ENCODE data around the gene PCBP3.
A peak's percentile ranks its signal among the peaks of the same experiment; 100 is the strongest.

PCBP3 gene

DNA sequence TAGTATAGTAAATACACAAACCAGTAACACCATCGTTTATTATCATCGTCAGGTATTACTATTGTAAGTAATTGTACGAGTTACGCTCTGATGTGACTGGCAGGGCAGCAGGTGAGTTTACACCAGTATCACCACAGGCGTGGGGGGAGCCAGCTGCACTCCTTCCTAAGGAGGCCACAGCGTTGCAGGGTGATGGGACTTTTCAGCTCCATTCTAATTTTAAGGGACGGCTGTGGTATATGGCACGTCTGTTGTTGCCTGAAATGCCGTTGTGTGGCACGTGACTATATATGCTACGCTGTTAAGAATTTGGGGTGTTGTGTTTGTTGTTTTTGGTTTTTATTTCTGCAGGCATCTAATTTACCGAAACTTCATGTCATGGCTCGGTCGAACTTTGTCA, 173.3 kb downstream of the PCBP3 start:
- no peak for TF ChIP-seq YY1 (IDR thresholded peaks at IDR 0.05; ENCODE audit: insufficient read depth, insufficient read length)
- no peak for TF ChIP-seq ZNF274 (IDR thresholded peaks at IDR 0.05; ENCODE audit: low read depth, low read length)
- no peak for TF ChIP-seq SUZ12 (IDR thresholded peaks at IDR 0.05; ENCODE audit: extremely low read depth, insufficient read depth, insufficient read length)
- Histone ChIP-seq H3K4me1 (ENCODE audit: insufficient read depth, insufficient read length) (peaks cover 15% of the 10 kb centered on the region), H3K9ac (ENCODE audit: insufficient read length, low read depth) (no peak overlapping the region), H3K36me3 (ENCODE audit: insufficient read depth, insufficient read length, low read length) (no peaks in the 10 kb centered on the region), H3K4me3 (ENCODE audit: insufficient read length, low read depth) (no peak overlapping the region), H3K9me3 (ENCODE audit: insufficient read depth, low read length) (no peaks in the 10 kb centered on the region), H3K27me3 (ENCODE audit: insufficient read depth, insufficient read length) (peaks cover 3% of the 10 kb centered on the region)
- DNase-seq (ENCODE audit: low read depth, low spot score), result no peak

- Histone ChIP-seq H3K36me3 (ENCODE audit: insufficient read depth, insufficient read length, low read length) (no peaks in the 10 kb centered on the region), H3K9me3 (ENCODE audit: insufficient read depth, low read length) (no peaks in the 10 kb centered on the region), H3K4me3 (ENCODE audit: insufficient read length, low read depth) (no peak overlapping the region), H3K4me1 (ENCODE audit: insufficient read depth, insufficient read length) (peaks cover 15% of the 10 kb centered on the region), H3K9ac (ENCODE audit: insufficient read length, low read depth) (no peak overlapping the region), H3K27me3 (ENCODE audit: insufficient read depth, insufficient read length) (peaks cover 6% of the 10 kb centered on the region)
- no peak for DNase-seq (ENCODE audit: low read depth, low spot score)
- TF ChIP-seq ZNF274 (IDR thresholded peaks at IDR 0.05; ENCODE audit: low read depth, low read length), result no peak
- no peak for TF ChIP-seq SUZ12 (IDR thresholded peaks at IDR 0.05; ENCODE audit: extremely low read depth, insufficient read depth, insufficient read length)
- TF ChIP-seq YY1 (IDR thresholded peaks at IDR 0.05; ENCODE audit: insufficient read depth, insufficient read length), result no peak
Observed at GRCh38 chr21:45817345-45817744, 173.8 kb downstream of the PCBP3 start.

DNA sequence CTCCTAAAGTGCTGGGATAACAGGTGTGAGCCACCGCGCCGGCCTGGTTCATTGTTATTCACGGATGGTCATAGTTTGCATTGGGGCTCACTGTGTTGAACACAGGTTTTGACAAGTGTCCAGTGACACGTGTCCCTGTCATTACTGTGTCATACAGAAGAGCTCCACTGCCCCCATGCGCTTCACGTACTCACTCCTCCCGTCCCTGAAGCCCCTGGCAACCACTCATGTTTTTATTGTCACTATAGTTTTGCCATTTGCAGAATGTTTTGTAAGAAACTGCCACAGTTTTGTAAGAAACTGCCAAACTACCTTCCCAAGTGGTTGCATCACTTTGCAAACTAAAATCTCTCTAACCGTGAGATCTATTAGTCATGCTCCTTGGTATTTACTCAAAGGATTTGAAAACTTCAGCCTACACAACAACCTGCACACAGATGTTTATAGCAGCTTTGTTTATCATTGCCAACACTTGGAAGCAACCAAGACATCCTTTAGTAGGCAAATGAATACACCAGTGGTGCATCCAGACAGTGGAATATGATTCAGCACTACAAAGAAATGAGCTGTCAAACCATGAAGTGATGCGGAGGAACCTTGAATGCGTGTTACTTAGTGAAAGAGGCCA, 174.9 kb downstream of the PCBP3 start:
- Histone ChIP-seq H3K36me3 (ENCODE audit: insufficient read depth, insufficient read length, low read length) (no peaks in the 10 kb centered on the region), H3K27me3 (ENCODE audit: insufficient read depth, insufficient read length) (peaks cover 6% of the 10 kb centered on the region), H3K9me3 (ENCODE audit: insufficient read depth, low read length) (no peaks in the 10 kb centered on the region), H3K4me3 (ENCODE audit: insufficient read length, low read depth) (no peak overlapping the region), H3K4me1 (ENCODE audit: insufficient read depth, insufficient read length) (peaks cover 15% of the 10 kb centered on the region), H3K9ac (ENCODE audit: insufficient read length, low read depth) (no peak overlapping the region)
- TF ChIP-seq YY1 (IDR thresholded peaks at IDR 0.05; ENCODE audit: insufficient read depth, insufficient read length) (no peak), SUZ12 (IDR thresholded peaks at IDR 0.05; ENCODE audit: extremely low read depth, insufficient read depth, insufficient read length) (no peak), ZNF274 (IDR thresholded peaks at IDR 0.05; ENCODE audit: low read depth, low read length) (no peak)
- no peak for DNase-seq (ENCODE audit: low read depth, low spot score)

DNA sequence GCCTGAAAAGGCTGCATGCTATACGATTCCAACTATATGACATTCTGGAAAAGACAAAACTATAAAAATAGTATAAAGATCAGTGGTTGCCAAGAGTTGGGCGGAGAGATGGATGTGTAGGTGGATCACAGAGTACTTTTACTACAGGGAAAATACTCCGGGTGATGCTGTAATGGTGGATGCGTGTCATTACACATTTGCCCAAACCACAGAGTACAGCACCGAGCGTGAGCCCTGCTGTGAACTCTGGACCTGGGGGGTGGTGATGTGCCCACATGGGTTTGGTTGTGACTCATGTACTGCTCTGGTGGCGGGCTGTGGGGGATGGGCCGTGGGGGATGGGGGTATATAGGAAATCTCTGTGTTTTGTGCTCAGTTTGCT, 175.4 kb downstream of the PCBP3 start:
- Histone ChIP-seq H3K4me3 (ENCODE audit: insufficient read length, low read depth) (no peak overlapping the region), H3K9ac (ENCODE audit: insufficient read length, low read depth) (no peak overlapping the region), H3K27me3 (ENCODE audit: insufficient read depth, insufficient read length) (peaks cover 6% of the 10 kb centered on the region), H3K9me3 (ENCODE audit: insufficient read depth, low read length) (no peaks in the 10 kb centered on the region), H3K36me3 (ENCODE audit: insufficient read depth, insufficient read length, low read length) (no peaks in the 10 kb centered on the region), H3K4me1 (ENCODE audit: insufficient read depth, insufficient read length) (peaks cover 15% of the 10 kb centered on the region)
- TF ChIP-seq SUZ12 (IDR thresholded peaks at IDR 0.05; ENCODE audit: extremely low read depth, insufficient read depth, insufficient read length), result no peak
- TF ChIP-seq ZNF274 (IDR thresholded peaks at IDR 0.05; ENCODE audit: low read depth, low read length), result no peak
- TF ChIP-seq YY1 (IDR thresholded peaks at IDR 0.05; ENCODE audit: insufficient read depth, insufficient read length), result no peak
- DNase-seq (ENCODE audit: low read depth, low spot score), result no peak

GRCh38 chr21:45819478-45820170, 176.1 kb downstream of the PCBP3 start:
- Histone ChIP-seq H3K9ac (ENCODE audit: insufficient read length, low read depth) (peak overlapping the region; percentile 4), H3K4me3 (ENCODE audit: insufficient read length, low read depth) (no peak overlapping the region), H3K4me1 (ENCODE audit: insufficient read depth, insufficient read length) (peaks cover 15% of the 10 kb centered on the region), H3K27me3 (ENCODE audit: insufficient read depth, insufficient read length) (peaks cover 6% of the 10 kb centered on the region), H3K9me3 (ENCODE audit: insufficient read depth, low read length) (no peaks in the 10 kb centered on the region), H3K36me3 (ENCODE audit: insufficient read depth, insufficient read length, low read length) (no peaks in the 10 kb centered on the region)
- DNase-seq (ENCODE audit: low read depth, low spot score), result no peak
- TF ChIP-seq SUZ12 (IDR thresholded peaks at IDR 0.05; ENCODE audit: extremely low read depth, insufficient read depth, insufficient read length) (no peak), ZNF274 (IDR thresholded peaks at IDR 0.05; ENCODE audit: low read depth, low read length) (no peak), YY1 (IDR thresholded peaks at IDR 0.05; ENCODE audit: insufficient read depth, insufficient read length) (no peak)

DNA sequence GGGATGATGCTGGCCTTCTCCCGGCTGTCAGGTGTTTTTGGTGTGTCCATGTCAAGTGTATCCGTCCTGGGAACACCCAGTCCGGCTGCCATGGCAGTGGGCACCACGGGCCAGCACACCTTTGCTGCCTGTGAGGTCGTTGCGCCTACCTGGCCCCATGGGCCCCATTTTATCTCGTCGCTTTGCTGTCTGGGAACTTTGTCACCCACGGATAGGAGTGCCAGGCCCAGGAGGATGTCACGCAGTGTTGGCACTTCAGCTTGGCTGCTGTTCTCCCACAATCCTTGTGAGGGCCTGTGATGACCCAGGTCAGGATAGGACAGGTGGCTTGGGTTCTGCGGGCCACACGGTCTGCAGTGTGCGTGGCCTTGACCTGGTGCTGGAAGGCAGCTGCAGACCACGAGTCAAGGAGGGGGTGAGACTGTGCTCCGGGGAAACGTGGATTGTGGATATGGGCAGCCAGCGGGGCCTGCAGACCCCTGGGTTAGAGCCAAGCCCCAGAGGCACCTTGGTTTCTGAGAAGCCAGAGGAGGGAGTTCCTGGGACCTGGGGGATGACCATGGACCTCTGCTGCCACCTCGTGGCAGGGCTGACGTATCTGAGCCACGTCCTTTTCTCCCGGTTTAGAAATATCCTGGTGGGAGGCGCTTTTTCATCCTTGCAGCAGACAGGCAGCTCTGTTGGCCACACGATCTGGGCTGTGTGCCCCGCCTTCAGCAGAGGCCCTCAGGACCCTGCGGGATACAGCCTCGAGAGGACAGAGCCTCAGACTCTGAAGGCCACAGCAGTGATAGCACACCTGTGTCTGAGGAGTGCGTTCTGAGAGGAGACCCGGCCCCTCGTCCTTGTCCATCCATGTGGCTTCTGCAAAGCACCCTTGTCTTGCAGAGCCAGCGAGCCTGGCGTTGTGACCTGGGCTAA, 176.9 kb downstream of the PCBP3 start:
- H3K9ac ChIP-seq (ENCODE audit: insufficient read length, low read depth), result peak overlapping the region; percentile 27

More for the DNA sequence above, 176.9 kb downstream of the PCBP3 start:
- no peaks in the 10 kb centered on the region for H3K36me3 ChIP-seq (ENCODE audit: insufficient read depth, insufficient read length, low read length)
- DNase-seq (ENCODE audit: low read depth, low spot score), result peak; percentile 97
- no peak overlapping the region for H3K4me3 ChIP-seq (ENCODE audit: insufficient read length, low read depth)
- H3K4me1 ChIP-seq (ENCODE audit: insufficient read depth, insufficient read length), result peaks cover 15% of the 10 kb centered on the region
- peaks cover 6% of the 10 kb centered on the region for H3K27me3 ChIP-seq (ENCODE audit: insufficient read depth, insufficient read length)
- no peaks in the 10 kb centered on the region for H3K9me3 ChIP-seq (ENCODE audit: insufficient read depth, low read length)
- TF ChIP-seq SUZ12 (IDR thresholded peaks at IDR 0.05; ENCODE audit: extremely low read depth, insufficient read depth, insufficient read length) (no peak), YY1 (IDR thresholded peaks at IDR 0.05; ENCODE audit: insufficient read depth, insufficient read length) (no peak), ZNF274 (IDR thresholded peaks at IDR 0.05; ENCODE audit: low read depth, low read length) (no peak)
